Muscle of leg (tissue), 11 donors: ENCODE results near the gene F5. TPM values are rescaled to one million over a fixed set of nuclear protein-coding genes. Genes with fewer than 3 reads are reported as not detected.

Experiments used
- DNase-seq: peaks from one replicate; pipeline ENCODE4 v3.0.0; 2013
- H3K27ac ChIP-seq: one replicate; pipeline ENCODE4 v1.5.1; 2013; ENCODE audit warnings: mild to moderate bottlenecking, low read length, control low read depth
- H3K27me3 ChIP-seq: one replicate; pipeline ENCODE4 v1.6.1; 2013; ENCODE audit warnings: low read length; ENCODE audit not compliant: control insufficient read depth, insufficient read depth
- H3K36me3 ChIP-seq: one replicate; pipeline ENCODE4 v1.6.1; 2013; ENCODE audit warnings: low read length; ENCODE audit not compliant: control insufficient read depth, insufficient read depth
- H3K4me1 ChIP-seq: one replicate; pipeline ENCODE4 v1.6.1; 2013; ENCODE audit warnings: low read length; ENCODE audit not compliant: control insufficient read depth, insufficient read depth
- H3K4me3 ChIP-seq: one replicate; pipeline ENCODE4 v1.5.1; 2013; ENCODE audit warnings: low read length, control low read depth
- H3K9me3 ChIP-seq: replicated peaks from 2 replicates; pipeline ENCODE4 v1.6.1; 2013; ENCODE audit warnings: low read depth, low read length; ENCODE audit not compliant: control insufficient read depth
- WGBS: methylation state at CpG from one replicate; pipeline ENCODE4 v1.1.5; 2013; ENCODE audit warnings: missing lambda C conversion rate; ENCODE audit not compliant: insufficient coverage; 5-methylcytosine and 5-hydroxymethylcytosine counted together
- polyA plus RNA-seq, 8 donors: library from polyadenylated mRNA; unstranded; fragments of 120-200 nt; gene quantifications; one replicate each; pipeline versions ENCODE4 v1.2.1 to v1.2.3, GENCODE V29; 2013; ENCODE audit warnings: inconsistent platforms in 1 of 8, low replicate concordance in 1 of 8; ENCODE audit not compliant: insufficient read length in 8 of 8, insufficient read depth in 1 of 8
- total RNA-seq: library from RNA; stranded (reverse); fragments of 120-200 nt; gene quantifications from one replicate; pipeline ENCODE4 v1.2.4, GENCODE V29; 2013

F5 gene
- total and polyA plus RNA-seq, 9 donors: 0.07 to 0.71 (median 0.38) TPM

GRCh38 chr1:169483500-169483966 is 102.7 kb downstream of the F5 start:
- H3K27ac ChIP-seq: peak overlapping the region; percentile 72
- H3K4me1 ChIP-seq: peaks cover 20% of the 10 kb centered on the region

GRCh38 chr1:169479363-169480066 is 106.8 kb downstream of the F5 start:
- no peak for DNase-seq
- Histone ChIP-seq H3K4me1 (peaks cover 8% of the 10 kb centered on the region), H3K4me3 (no peak overlapping the region), H3K9me3 (no peaks in the 10 kb centered on the region), H3K36me3 (peaks cover 4% of the 10 kb centered on the region), H3K27me3 (no peaks in the 10 kb centered on the region), H3K27ac (no peak overlapping the region)
- WGBS: no CpG with 5 or more reads among the region's 1 CpG

More at GRCh38 chr1:169483500-169483966, 102.7 kb downstream of the F5 start:
- Histone ChIP-seq H3K36me3 (no peaks in the 10 kb centered on the region), H3K4me3 (no peak overlapping the region), H3K9me3 (no peaks in the 10 kb centered on the region), H3K27me3 (no peaks in the 10 kb centered on the region)
- DNase-seq: peak; percentile 50
- WGBS: 50% methylated on average over 4 of the region's 5 CpGs

- H3K36me3 ChIP-seq: peaks cover 4% of the 10 kb centered on the region
- H3K9me3 ChIP-seq: no peaks in the 10 kb centered on the region
- no peak for DNase-seq
- no peak overlapping the region for H3K4me3 ChIP-seq
- H3K4me1 ChIP-seq: no peaks in the 10 kb centered on the region
- no peaks in the 10 kb centered on the region for H3K27me3 ChIP-seq
- H3K27ac ChIP-seq: no peak overlapping the region
- 100% methylated on average over 2 of the region's 5 CpGs for whole genome bisulfite sequencing
Measured at GRCh38 chr1:169478094-169478672, 108.1 kb downstream of the F5 start.

GRCh38 chr1:169475806-169476387 is 110.4 kb downstream of the F5 start:
- Histone ChIP-seq H3K4me3 (no peak overlapping the region), H3K9me3 (no peaks in the 10 kb centered on the region), H3K27ac (no peak overlapping the region), H3K4me1 (no peaks in the 10 kb centered on the region), H3K36me3 (peaks cover 4% of the 10 kb centered on the region), H3K27me3 (no peaks in the 10 kb centered on the region)
- no CpG with 5 or more reads among the region's 3 CpGs for WGBS
- DNase-seq: no peak

GRCh38 chr1:169474302-169474995 is 111.8 kb downstream of the F5 start:
- H3K9me3 ChIP-seq: no peaks in the 10 kb centered on the region
- H3K4me3 ChIP-seq: no peak overlapping the region
- H3K4me1 ChIP-seq: no peaks in the 10 kb centered on the region
- WGBS: no CpG with 5 or more reads among the region's 1 CpG
- no peaks in the 10 kb centered on the region for H3K27me3 ChIP-seq
- DNase-seq: no peak
- no peak overlapping the region for H3K27ac ChIP-seq
- peaks cover 6% of the 10 kb centered on the region for H3K36me3 ChIP-seq

GRCh38 chr1:169473347-169473746 is 112.9 kb downstream of the F5 start:
- DNase-seq: no peak
- no peak overlapping the region for H3K4me3 ChIP-seq
- H3K4me1 ChIP-seq: no peaks in the 10 kb centered on the region
- no peak overlapping the region for H3K27ac ChIP-seq
- H3K36me3 ChIP-seq: peaks cover 6% of the 10 kb centered on the region
- no peaks in the 10 kb centered on the region for H3K27me3 ChIP-seq
- WGBS: 100% methylated on average over 1 of the region's 5 CpGs
- no peaks in the 10 kb centered on the region for H3K9me3 ChIP-seq

GRCh38 chr1:169472738-169473137 is 113.5 kb downstream of the F5 start:
- Histone ChIP-seq H3K4me3 (no peak overlapping the region), H3K4me1 (no peaks in the 10 kb centered on the region), H3K27ac (no peak overlapping the region), H3K36me3 (peaks cover 8% of the 10 kb centered on the region), H3K9me3 (no peaks in the 10 kb centered on the region), H3K27me3 (no peaks in the 10 kb centered on the region)
- no peak for DNase-seq
- no CpG with 5 or more reads among the region's 3 CpGs for WGBS

GRCh38 chr1:169468982-169469381 is 117.3 kb downstream of the F5 start:
- Histone ChIP-seq H3K36me3 (peaks cover 4% of the 10 kb centered on the region), H3K27ac (no peak overlapping the region), H3K4me1 (no peaks in the 10 kb centered on the region), H3K9me3 (no peaks in the 10 kb centered on the region), H3K4me3 (no peak overlapping the region), H3K27me3 (no peaks in the 10 kb centered on the region)
- DNase-seq: no peak

- DNase-seq: peak; percentile 57
- no peaks in the 10 kb centered on the region for H3K4me1 ChIP-seq
- no peaks in the 10 kb centered on the region for H3K27me3 ChIP-seq
- no peak overlapping the region for H3K4me3 ChIP-seq
- peaks cover 4% of the 10 kb centered on the region for H3K36me3 ChIP-seq
- no peaks in the 10 kb centered on the region for H3K9me3 ChIP-seq
- H3K27ac ChIP-seq: no peak overlapping the region
- no CpG with 5 or more reads among the region's 8 CpGs for WGBS
Measured at GRCh38 chr1:169466259-169467230, 119.7 kb downstream of the F5 start.
